GM19324 (cell line): ENCODE results near the gene TNFAIP8L3.

Source experiments
- ATAC-seq: cut with Tn5 transposase; IDR thresholded peaks from one replicate; pipeline ENCODE4 v1.9.1; 2021; ENCODE audit warnings: mild to moderate bottlenecking, moderate library complexity; ENCODE audit not compliant: unreplicated experiment, low FRiP score

Gene TNFAIP8L3

DNA sequence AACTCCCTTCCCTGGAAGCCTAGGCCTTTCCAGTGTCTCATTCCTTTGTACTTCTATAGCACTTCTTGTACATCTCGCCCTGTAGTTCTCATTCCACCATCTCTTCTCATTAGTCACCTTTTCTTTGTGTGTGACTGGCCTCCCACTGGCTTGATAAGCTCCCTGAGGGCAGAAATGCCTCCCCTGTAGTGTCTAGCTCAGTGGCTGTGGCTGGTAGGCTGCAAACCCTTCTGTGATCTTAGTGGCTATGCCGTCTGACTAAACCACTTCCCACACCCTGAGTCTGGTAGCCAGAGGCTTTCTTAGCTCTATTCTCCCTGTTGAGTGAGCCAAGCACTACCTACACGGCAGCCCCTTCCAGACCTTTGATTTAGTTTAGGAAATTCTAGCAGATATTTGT is 24.4 kb upstream of the TNFAIP8L3 start:
- no peak for ATAC-seq

DNA sequence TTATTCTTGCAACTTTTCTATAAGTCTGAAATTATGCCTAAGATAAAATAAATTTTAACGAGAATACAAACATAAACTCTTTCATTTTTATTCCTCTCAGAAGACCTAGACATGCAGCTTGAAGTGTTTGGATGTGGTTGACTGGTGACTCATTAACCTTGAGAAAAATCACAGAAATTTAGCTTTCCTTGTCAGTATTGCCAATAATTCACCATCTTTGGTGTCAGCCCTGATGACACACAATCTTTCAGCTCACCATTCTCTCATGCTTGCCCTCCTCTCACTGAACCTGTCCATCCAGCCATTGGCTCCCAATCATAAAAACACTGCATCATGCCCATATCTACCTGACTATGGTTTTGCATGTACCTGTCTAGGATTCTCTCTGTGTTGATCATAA is 22.6 kb upstream of the TNFAIP8L3 start:
- no peak for ATAC-seq

DNA sequence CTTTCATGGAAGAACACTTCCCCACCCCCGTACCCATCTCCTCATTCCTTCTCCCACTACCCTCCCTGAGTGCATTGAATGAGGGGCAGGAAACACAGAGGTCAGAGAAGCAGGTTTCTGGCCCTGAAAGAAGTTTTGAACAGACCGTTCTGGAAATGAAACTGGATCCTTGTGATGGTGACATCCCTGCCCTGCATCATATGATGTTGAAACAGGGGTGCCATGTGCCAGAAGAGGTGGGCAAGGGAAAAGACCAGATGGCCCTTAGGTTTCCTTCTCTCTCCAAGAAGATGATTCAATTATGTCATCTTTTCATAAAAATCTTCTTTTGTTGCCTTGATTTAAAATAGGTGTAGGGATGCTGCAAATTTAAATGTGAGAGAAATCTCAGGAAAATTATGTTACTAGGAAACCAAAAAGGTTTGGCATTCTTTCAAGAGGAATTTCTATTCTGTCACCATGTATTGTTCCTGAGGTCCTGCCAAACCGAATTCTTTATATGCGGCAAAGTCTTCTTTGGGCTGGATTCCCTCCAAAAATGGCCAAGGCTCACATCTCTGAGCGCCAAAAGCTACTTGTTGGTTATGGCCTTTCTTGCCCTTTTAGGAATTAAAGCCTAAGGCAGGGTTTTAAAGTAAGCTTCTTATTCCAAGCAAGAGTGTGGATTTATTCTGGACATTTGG is 19.9 kb upstream of the TNFAIP8L3 start:
- no peak for ATAC-seq

DNA sequence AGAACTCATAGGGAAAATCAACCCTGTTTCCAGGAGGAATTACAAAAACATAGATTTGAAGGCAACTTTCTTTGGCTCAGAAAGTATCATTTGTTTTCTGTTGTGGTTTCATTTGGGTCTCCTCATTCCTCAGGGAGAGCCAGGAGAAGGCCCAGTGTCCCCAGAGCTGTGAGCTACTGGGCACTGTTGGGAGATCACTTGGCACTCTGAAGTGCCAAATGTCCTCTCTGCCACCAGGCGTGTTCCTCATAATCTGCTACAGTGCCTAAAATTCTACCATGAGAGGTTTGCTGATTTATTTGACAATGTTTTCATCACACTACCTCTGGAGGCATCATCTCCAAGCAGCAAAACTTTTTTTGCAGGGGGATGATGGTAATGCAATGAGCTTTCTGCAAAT is 17.4 kb upstream of the TNFAIP8L3 start:
- no peak for ATAC-seq

DNA sequence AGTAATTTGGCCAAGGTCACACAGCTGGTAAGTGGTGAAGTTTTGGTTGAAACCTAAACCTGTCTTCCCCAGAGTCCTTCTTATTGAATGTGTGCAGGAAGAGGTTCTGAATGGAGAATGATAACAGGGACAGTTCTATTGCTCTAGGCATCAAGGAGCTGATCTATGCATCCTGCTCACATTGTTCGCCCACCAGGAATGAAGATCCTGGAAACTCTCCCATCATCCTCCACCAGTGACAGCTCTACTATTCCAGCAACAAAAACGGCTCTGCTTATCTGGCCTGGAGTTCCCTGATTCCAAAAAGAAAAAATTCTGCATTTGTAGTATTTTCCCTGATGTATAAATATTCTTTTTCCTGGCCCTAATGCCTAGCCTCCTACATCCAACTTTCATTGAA is 16.4 kb upstream of the TNFAIP8L3 start:
- no peak for ATAC-seq

- no peak for ATAC-seq
Observed at GRCh38 chr15:51110171-51110570, 15.5 kb upstream of the TNFAIP8L3 start.

DNA sequence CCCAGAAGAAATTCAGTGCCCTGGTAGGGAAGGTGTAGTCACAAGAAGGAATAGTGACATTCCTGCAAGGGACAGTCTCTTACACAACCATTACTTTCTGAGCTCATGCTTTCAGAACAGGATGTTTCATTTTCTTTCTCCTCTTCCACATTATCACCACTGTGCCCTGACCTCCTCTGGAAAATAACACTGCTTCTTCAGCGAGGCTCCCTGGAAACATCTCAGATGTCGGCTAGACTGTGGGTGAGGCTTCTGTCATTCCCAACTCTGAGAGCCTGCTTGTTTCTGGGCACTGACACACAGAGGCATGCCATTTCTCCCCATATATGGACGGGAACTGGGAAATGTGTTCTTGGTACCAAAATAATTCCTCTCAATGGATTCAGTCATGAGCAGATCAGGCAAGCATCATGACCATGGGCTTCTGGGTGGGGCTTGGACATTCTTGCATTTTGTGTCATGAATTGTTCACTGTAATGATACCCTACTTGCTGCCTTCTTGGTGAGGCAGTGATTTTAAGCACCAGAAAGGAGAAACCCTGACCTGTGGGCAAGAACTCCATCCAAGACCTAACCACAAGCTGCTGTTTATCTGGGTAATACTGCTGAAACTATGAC is 14.3 kb upstream of the TNFAIP8L3 start:
- ATAC-seq, result no peak

DNA sequence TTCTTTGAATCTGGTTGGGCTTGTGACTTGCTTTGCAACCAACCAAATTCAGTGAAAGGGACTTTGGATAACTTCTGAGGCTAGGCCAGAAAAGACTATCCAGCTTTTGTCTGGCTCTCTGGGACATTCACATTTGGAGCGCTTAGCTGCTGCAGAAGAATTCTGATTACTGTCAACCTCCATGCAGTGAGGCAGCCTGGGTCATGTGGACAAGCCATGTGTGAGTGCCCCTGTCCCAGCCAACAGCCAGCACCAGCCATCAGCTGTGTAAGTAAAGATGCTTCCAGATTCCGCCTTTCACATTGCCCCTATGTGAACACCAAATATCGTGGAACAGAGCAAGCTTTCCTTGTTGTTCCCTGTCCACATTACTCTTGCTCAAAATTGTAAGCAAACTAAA is 12.9 kb upstream of the TNFAIP8L3 start:
- ATAC-seq, result no peak

DNA sequence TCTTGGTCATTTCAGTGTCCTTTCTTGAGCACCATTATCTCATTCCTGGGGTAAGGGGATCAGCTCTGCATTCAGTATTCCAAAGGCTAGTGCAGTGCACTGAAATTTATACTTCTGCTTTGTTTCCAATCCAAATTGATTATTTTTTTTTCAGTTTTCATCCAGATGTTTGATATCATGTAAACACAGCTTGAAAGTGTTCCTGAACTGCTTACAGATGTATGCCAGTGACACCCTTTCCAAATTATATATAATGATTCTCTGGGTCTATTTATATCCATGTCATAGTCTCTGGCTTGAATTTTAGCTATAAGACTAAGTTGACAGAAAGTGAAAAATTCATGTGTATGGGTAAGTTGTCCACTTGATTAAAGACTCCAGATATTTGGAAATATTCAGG is 11.8 kb upstream of the TNFAIP8L3 start:
- no peak for ATAC-seq

- ATAC-seq, result no peak
Observed at GRCh38 chr15:51105430-51106016, 10.8 kb upstream of the TNFAIP8L3 start.

- ATAC-seq, result no peak
Observed at GRCh38 chr15:51104512-51104911, 9.8 kb upstream of the TNFAIP8L3 start.

- no peak for ATAC-seq
Observed at GRCh38 chr15:51103330-51103729, 8.6 kb upstream of the TNFAIP8L3 start.

GRCh38 chr15:51100785-51101489 is 6.2 kb upstream of the TNFAIP8L3 start:
- no peak for ATAC-seq

GRCh38 chr15:51099185-51099584 is 4.5 kb upstream of the TNFAIP8L3 start:
- ATAC-seq, result no peak

DNA sequence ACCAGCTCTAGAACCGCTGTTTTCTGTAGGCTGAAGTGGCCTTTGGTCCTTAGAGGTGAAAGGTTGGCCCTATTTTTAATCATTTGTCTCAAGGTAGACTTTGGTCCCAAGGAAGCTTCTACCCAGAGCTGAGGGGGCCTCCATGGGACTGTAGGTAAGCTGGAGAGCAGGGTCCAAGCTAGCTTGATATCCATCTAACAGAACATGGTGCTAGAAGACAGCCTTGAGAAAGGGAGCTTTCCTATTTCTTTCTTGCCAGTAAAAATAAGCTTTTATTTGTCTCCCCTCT is 3.6 kb upstream of the TNFAIP8L3 start:
- no peak for ATAC-seq

DNA sequence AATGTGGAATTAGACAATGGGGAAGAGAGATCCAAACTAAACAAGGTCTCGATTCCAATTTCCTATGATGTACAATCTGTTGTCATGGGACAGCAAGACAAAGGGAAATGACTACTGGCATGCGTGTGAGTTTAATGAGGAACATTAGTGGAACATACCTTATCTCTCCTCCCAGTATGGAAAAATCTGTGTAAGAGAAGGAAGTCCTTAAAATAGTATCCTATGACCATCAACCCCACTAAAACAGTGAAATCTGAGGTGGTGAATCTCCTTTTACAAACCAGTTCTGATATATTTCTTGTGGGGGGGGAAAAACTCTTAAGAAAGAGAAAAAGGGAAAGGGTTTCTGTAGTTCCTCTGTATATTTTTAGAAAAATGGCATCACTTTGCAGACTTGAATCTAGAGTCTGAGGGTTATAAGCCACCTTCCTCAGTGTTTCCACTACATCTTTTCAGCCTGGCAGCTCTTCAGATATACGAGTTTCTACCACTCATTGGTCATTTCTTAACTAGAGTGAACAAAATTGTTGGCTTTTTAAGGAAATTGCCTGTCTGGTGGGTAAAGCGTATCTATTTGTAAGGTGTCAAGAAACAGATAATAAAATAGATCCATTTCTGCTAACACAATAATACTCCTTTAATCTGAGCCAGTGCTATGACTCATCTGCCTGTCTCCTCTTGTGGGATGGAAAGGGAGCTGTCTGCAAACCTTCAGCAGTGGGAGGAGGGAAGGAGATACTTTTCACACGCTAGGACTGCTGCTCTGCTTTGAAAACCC is 3.0 kb upstream of the TNFAIP8L3 start:
- ATAC-seq, result no peak

- no peak for ATAC-seq
Observed at GRCh38 chr15:51096976-51097375, 2.3 kb upstream of the TNFAIP8L3 start.

- no peak for ATAC-seq
Observed at GRCh38 chr15:51095681-51096331, 1.1 kb upstream of the TNFAIP8L3 start.

DNA sequence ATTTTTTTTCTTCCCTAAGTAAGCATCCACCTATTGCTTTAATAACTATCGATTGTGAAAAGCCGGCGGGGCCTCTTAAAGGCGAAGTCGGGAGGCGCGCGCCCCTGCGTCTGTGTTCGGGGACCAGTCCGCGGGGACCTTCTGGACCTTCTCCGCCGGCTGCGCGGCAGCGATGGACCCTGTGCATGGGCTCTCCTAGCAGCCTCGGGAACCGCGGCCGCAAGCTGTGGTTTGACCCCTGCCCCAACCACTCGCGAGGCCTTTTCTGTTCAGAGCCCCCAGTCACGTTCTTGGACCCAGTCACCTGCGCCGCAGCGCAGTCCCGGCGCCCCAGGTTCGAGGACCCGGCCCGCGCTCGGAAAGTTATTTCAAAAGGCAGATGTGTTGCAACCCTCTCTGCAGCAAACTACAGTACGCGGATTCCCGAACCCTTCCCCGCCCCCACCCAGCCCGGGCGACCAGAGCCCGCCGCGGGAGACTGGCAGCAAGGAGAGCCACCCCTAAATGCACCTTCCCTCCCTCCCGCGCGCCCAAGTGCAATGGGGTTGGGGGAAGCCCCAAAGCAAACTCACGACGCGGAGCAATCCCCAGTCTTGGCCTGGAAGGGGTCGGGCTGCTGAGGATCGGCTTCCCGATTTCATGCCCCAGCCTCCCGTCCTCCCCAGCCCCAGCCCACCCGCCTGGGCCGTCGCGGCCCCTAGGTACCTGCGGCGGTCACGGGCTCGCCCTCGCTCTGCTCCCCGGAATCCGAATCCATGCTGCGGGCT is 684 bp downstream of the TNFAIP8L3 start:
- ATAC-seq, result no peak

DNA sequence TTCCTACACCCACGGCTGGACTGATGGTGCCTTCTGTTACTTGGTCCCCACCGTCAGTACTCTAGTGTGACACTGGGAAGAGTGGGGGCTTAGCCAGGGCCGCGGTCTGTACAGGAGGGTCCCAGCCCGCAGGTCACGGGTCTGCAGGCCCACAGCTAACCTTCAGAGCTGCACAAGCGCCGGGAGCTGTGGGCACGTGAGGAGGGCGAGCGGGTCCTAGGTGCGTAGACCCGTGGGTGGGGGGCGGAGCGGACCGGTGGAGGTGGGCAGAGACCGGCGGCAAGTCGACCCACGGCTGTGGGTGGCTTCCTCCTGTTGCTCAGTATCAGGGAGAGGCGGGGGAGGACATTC is 1.2 kb downstream of the TNFAIP8L3 start:
- no peak for ATAC-seq
